SH-SY5Y (cell line): ENCODE data around the gene ADAMTS17.

Source experiments
- GATA2 ChIP-seq: IDR thresholded peaks from 2 replicates; pipeline ENCODE4 v1.6.1; 2011; ENCODE audit warnings: mild to moderate bottlenecking, low read depth, low read length
- GATA3 ChIP-seq: IDR thresholded peaks from 2 replicates; pipeline ENCODE4 v1.6.1; 2011; ENCODE audit warnings: low read depth, mild to moderate bottlenecking, low read length, moderate library complexity

- TF ChIP-seq GATA2 (no peak), GATA3 (no peak)
Observed at GRCh38 chr15:100348578-100348977, 6.8 kb upstream of the ADAMTS17 start.
